HCT116 (cell line): ENCODE results near the gene SVIP. TPM values are rescaled to one million over a fixed set of nuclear protein-coding genes. Genes with fewer than 3 reads are reported as not detected.

Experiments
- ATAC-seq: fragments of 200-7000 bp; cut with Tn5 transposase; 2 replicates; pipeline ENCODE4 v1.9.1; 2020; ENCODE audit warnings: mild to moderate bottlenecking, moderate library complexity
- BruUV-seq: library from RNA; stranded (reverse); fragments of 400-500 nt; replicated peaks from 2 replicates; lab custom pipeline; 2021; lab: Mats Ljungman, UMichigan
- CTCF ChIA-PET: fragments of 300-600 bp; sonication (Branson Sonifier 250); formaldehyde crosslinking; loops from one replicate; lab custom pipeline; 2021; ENCODE audit warnings: antibody characterized with exemption; lab: Charles Lee
- POLR2A ChIA-PET: fragments of 300-600, 350-600 bp; sonication (Branson Sonifier 250); formaldehyde crosslinking; loops from one replicate; lab custom pipeline; 2021; ENCODE audit warnings: antibody characterized with exemption; lab: Charles Lee
- RAD21 ChIA-PET, 2 experiments: fragments of 300-600 bp; sonication (Branson Sonifier 250); formaldehyde crosslinking; loops; one replicate each; lab custom pipeline; 2023; ENCODE audit warnings: low total read pairs in 2 of 2; ENCODE audit not compliant: uncharacterized antibody in 2 of 2, unreplicated experiment in 2 of 2, low non-redundant PET in 1 of 2; lab: Charles Lee
- DNase-seq: peaks from one replicate; pipeline ENCODE4 v3.0.0-alpha.2; 2010; ENCODE audit warnings: low read depth, low spot score
- H2AFZ ChIP-seq: fragments of 200-600 bp; shearing (Covaris generic), sonication (generic); 2 replicates; pipeline ENCODE4 v1.6.1; 2017; ENCODE audit warnings: low read depth, mixed run types, mixed read lengths, antibody characterized with exemption, low read length; ENCODE audit not compliant: poor library complexity, severe bottlenecking
- H3K27ac ChIP-seq: 2 replicates; pipeline ENCODE4 v1.5.1; 2012; ENCODE audit warnings: low read depth, low read length
- H3K27me3 ChIP-seq: fragments of 200-600 bp; sonication (generic); 2 replicates; pipeline ENCODE4 v1.6.1; 2016; ENCODE audit warnings: mixed run types, low read length, mixed read lengths; ENCODE audit not compliant: insufficient read depth
- H3K36me3 ChIP-seq, 2 experiments: fragments of 200-500 bp in 1 of 2; fragments of 200-600 bp in 1 of 2; sonication (Bioruptor generic) in 1 of 2; sonication (generic) in 1 of 2; 2 replicates each; pipeline versions ENCODE4 v1.5.1 to v1.6.1; 2014 to 2016; ENCODE audit warnings: low read length in 2 of 2, inconsistent platforms in 1 of 2, mixed read lengths in 1 of 2, mixed run types in 1 of 2; ENCODE audit not compliant: insufficient read depth in 2 of 2, control insufficient read depth in 1 of 2
- H3K4me1 ChIP-seq, 2 experiments: fragments of 200-600 bp in 1 of 2; sonication (generic) in 1 of 2; 2 replicates each; pipeline versions ENCODE4 v1.5.1 to v1.6.1; 2012 to 2017; ENCODE audit warnings: low read length in 2 of 2, inconsistent platforms in 1 of 2, mild to moderate bottlenecking in 1 of 2, mixed read lengths in 1 of 2, mixed run types in 1 of 2, moderate library complexity in 1 of 2; ENCODE audit not compliant: insufficient read depth in 2 of 2, control insufficient read depth in 1 of 2
- H3K4me2 ChIP-seq: fragments of 200-600 bp; sonication (generic); 2 replicates; pipeline ENCODE4 v1.6.1; 2017; ENCODE audit warnings: mixed run types, low read length, mixed read lengths
- H3K4me3 ChIP-seq, 2 experiments: fragments of 200-600 bp in 1 of 2; sonication (generic) in 1 of 2; replicated peaks in 1 of 2; 2 replicates each; pipeline ENCODE4 v1.5.1; 2011 to 2016; ENCODE audit warnings: low read length in 2 of 2, control low read depth in 1 of 2, low read depth in 1 of 2, mild to moderate bottlenecking in 1 of 2, mixed read lengths in 1 of 2, mixed run types in 1 of 2
- H3K79me2 ChIP-seq: fragments of 200-600 bp; sonication (generic); 2 replicates; pipeline ENCODE4 v1.6.1; 2017; ENCODE audit warnings: mild to moderate bottlenecking, mixed run types, low read length, moderate library complexity, mixed read lengths; ENCODE audit not compliant: insufficient read depth
- H3K9ac ChIP-seq: fragments of 200-600 bp; sonication (generic); 2 replicates; pipeline ENCODE4 v1.6.1; 2016; ENCODE audit warnings: low read length, mixed read lengths
- H3K9me2 ChIP-seq: fragments of 200-600 bp; sonication (generic), shearing (Covaris generic); 2 replicates; pipeline ENCODE4 v1.6.1; 2017; ENCODE audit warnings: mixed run types, mild to moderate bottlenecking, moderate library complexity; ENCODE audit not compliant: insufficient read depth
- H3K9me3 ChIP-seq, 2 experiments: fragments of 200-500 bp in 1 of 2; fragments of 200-600 bp in 1 of 2; sonication (Bioruptor generic) in 1 of 2; sonication (generic) in 1 of 2; 2 replicates each; pipeline ENCODE4 v1.6.1; 2014 to 2017; ENCODE audit warnings: low read length in 2 of 2, mixed read lengths in 2 of 2, inconsistent platforms in 1 of 2, low read depth in 1 of 2, mild to moderate bottlenecking in 1 of 2, mixed run types in 1 of 2, moderate library complexity in 1 of 2; ENCODE audit not compliant: control insufficient read depth in 1 of 2, insufficient read depth in 1 of 2
- H4K20me1 ChIP-seq: fragments of 200-600 bp; sonication (generic), shearing (Covaris generic); 2 replicates; pipeline ENCODE4 v1.6.1; 2017; ENCODE audit warnings: mixed run types, mild to moderate bottlenecking, moderate library complexity; ENCODE audit not compliant: insufficient read depth
- EGR1 ChIP-seq: IDR thresholded peaks from 2 replicates; pipeline ENCODE4 v1.6.1; 2012; ENCODE audit warnings: low read depth
- ELF1 ChIP-seq: IDR thresholded peaks from 2 replicates; pipeline ENCODE4 v1.6.1; 2012; ENCODE audit warnings: low read depth, borderline replicate concordance
- EZH2 ChIP-seq: fragments of 200-600 bp; sonication (generic); IDR thresholded peaks from 2 replicates; pipeline ENCODE4 v1.6.1; 2017; ENCODE audit warnings: antibody characterized with exemption, mixed run types
- EZH2phosphoT487 ChIP-seq: fragments of 200-600 bp; IDR thresholded peaks from 2 replicates; pipeline ENCODE4 v1.6.1; 2018; ENCODE audit warnings: antibody characterized with exemption, borderline replicate concordance
- FOSL1 ChIP-seq: IDR thresholded peaks from 2 replicates; pipeline ENCODE4 v1.6.1; 2012; ENCODE audit warnings: low read depth
- MAX ChIP-seq: IDR thresholded peaks from 2 replicates; pipeline ENCODE4 v1.6.1; 2012
- POLR2A ChIP-seq: IDR thresholded peaks from 2 replicates; pipeline ENCODE4 v1.7.0; 2011; ENCODE audit warnings: borderline replicate concordance; ENCODE audit not compliant: insufficient read depth, insufficient read length; ENCODE audit errors: extremely low read depth
- POLR2AphosphoS5 ChIP-seq: IDR thresholded peaks from 2 replicates; pipeline ENCODE4 v1.6.1; 2011; ENCODE audit warnings: mild to moderate bottlenecking, low read depth, low read length, moderate library complexity
- RAD21 ChIP-seq: IDR thresholded peaks from 2 replicates; pipeline ENCODE4 v1.6.1; 2012; ENCODE audit warnings: low read depth, mild to moderate bottlenecking
- SIN3A ChIP-seq: IDR thresholded peaks from 2 replicates; pipeline ENCODE4 v1.6.1; 2012; ENCODE audit warnings: low read depth
- SP1 ChIP-seq: IDR thresholded peaks from 2 replicates; pipeline ENCODE4 v1.6.1; 2012; ENCODE audit warnings: low read depth
- TCF7L2 ChIP-seq: IDR thresholded peaks from 2 replicates; pipeline ENCODE4 v1.7.0; 2011; ENCODE audit warnings: borderline replicate concordance, inconsistent platforms; ENCODE audit not compliant: insufficient read depth, insufficient read length; ENCODE audit errors: extremely low read depth
- YY1 ChIP-seq: IDR thresholded peaks from 2 replicates; pipeline ENCODE4 v1.6.1; 2011; ENCODE audit warnings: low read length, low read depth, moderate library complexity, mild to moderate bottlenecking; ENCODE audit not compliant: insufficient replicate concordance; ENCODE audit errors: extremely low read depth
- ZBTB33 ChIP-seq: IDR thresholded peaks from 2 replicates; pipeline ENCODE4 v1.6.1; 2011; ENCODE audit warnings: mild to moderate bottlenecking, low read length, moderate library complexity; ENCODE audit not compliant: insufficient replicate concordance; ENCODE audit errors: extremely low read depth
- ZFX ChIP-seq: fragments of 450-650 bp; IDR thresholded peaks from 2 replicates; pipeline ENCODE4 v1.6.1; 2017
- intact Hi-C: fragments of 100-400 bp; cut with micrococcal nuclease; formaldehyde crosslinking; loops from 2 replicates; pipeline ENCODE4 v1.10.0; 2022
- total RNA-seq: library from RNA; stranded (reverse); gene quantifications from one replicate; pipeline ENCODE4 v1.2.1, GENCODE V29; 2021; ENCODE audit not compliant: unreplicated experiment

SVIP gene
- total RNA-seq, 1 experiment from 2014 or later: 18.6 TPM

- no peak for TF ChIP-seq ELF1
- TF ChIP-seq POLR2AphosphoS5: no peak
- TF ChIP-seq RAD21: no peak
- TF ChIP-seq MAX: no peak
- TF ChIP-seq ZFX: no peak
- TF ChIP-seq SIN3A: no peak
- no peak for TF ChIP-seq YY1
- TF ChIP-seq POLR2A: no peak
These were observed 20.9 kb downstream of the SVIP start (continued) for GRCh38 chr11:22808571-22809197.

GRCh38 chr11:22807855-22808570 lies 21.6 kb downstream of the SVIP start:
- no peaks in the 10 kb centered on the region for H3K79me2 ChIP-seq
- ChIA-PET RAD21 (no interaction called here), CTCF (no interaction called here), POLR2A (no interaction called here)
- H3K4me2 ChIP-seq: no peak overlapping the region
- intact Hi-C loops: no loop called here
- TF ChIP-seq ZFX: no peak
- TF ChIP-seq FOSL1: no peak
- no peak for TF ChIP-seq EGR1
- no peak for TF ChIP-seq RAD21
- TF ChIP-seq TCF7L2: no peak
- no peak for TF ChIP-seq SP1
- TF ChIP-seq ELF1: no peak
- TF ChIP-seq EZH2: no peak
- TF ChIP-seq EZH2phosphoT487: no peak
- no peak for TF ChIP-seq POLR2AphosphoS5
- TF ChIP-seq ZBTB33: no peak
- H3K27me3 ChIP-seq: peaks cover 13% of the 10 kb centered on the region
- no peaks in the 10 kb centered on the region for H3K36me3 ChIP-seq
- no peaks in the 10 kb centered on the region for H4K20me1 ChIP-seq
- H3K4me1 ChIP-seq: no peaks in the 10 kb centered on the region
- DNase-seq (no peak), ATAC-seq (no peak)
- H3K9me3 ChIP-seq: no peaks in the 10 kb centered on the region
- no peak overlapping the region for H3K27ac ChIP-seq
- H3K9me2 ChIP-seq: no peaks in the 10 kb centered on the region
- H3K9ac ChIP-seq: no peak overlapping the region
- no peak overlapping the region for H3K4me3 ChIP-seq
- no peak overlapping the region for H2AFZ ChIP-seq
- no TSS peak for BruUV-seq
